H7 (cell line): Measurements from ENCODE around the gene LRRN3. TPM values are rescaled to one million over a fixed set of nuclear protein-coding genes. Genes with fewer than 3 reads are reported as not detected.

ENCODE experiments used
- DNase-seq: peaks from one replicate; pipeline ENCODE4 v3.0.0; 2012
- H3K27me3 ChIP-seq: 2 replicates; pipeline ENCODE4 v1.6.0; 2011; ENCODE audit warnings: mild to moderate bottlenecking, low read length; ENCODE audit not compliant: control insufficient read depth, insufficient read depth
- H3K36me3 ChIP-seq: replicated peaks from 2 replicates; pipeline ENCODE4 v1.5.1; 2011; ENCODE audit warnings: low read length; ENCODE audit not compliant: control insufficient read depth, insufficient read depth
- H3K4me3 ChIP-seq: 2 replicates; pipeline ENCODE4 v1.5.1; 2011; ENCODE audit warnings: low read depth, mild to moderate bottlenecking, control low read depth, low read length, moderate library complexity; ENCODE audit not compliant: insufficient read depth
- total RNA-seq: library from RNA; depleted of rRNA; stranded (reverse); fragments of >200 nt; shearing (Covaris generic); gene quantifications from 2 replicates; pipeline ENCODE4 v1.2.3, GENCODE V29; 2014

Gene LRRN3
- total RNA-seq, 1 experiment from 2014 or later = 0.31 TPM

- DNase-seq = no peak
- Histone ChIP-seq H3K27me3 (no peaks in the 10 kb centered on the region), H3K36me3 (no peaks in the 10 kb centered on the region), H3K4me3 (no peak overlapping the region)
Observed at GRCh38 chr7:111105269-111105668, 14.3 kb downstream of the LRRN3 start.

- H3K27me3 ChIP-seq = no peaks in the 10 kb centered on the region
- DNase-seq = no peak
- H3K36me3 ChIP-seq = no peaks in the 10 kb centered on the region
- H3K4me3 ChIP-seq = no peak overlapping the region
Observed at GRCh38 chr7:111107579-111107978, 16.7 kb downstream of the LRRN3 start.

- Histone ChIP-seq H3K27me3 (no peaks in the 10 kb centered on the region), H3K36me3 (no peaks in the 10 kb centered on the region), H3K4me3 (no peak overlapping the region)
- DNase-seq = no peak
Observed at GRCh38 chr7:111108000-111108399, 17.1 kb downstream of the LRRN3 start.

- no peak for DNase-seq
- Histone ChIP-seq H3K36me3 (no peaks in the 10 kb centered on the region), H3K27me3 (no peaks in the 10 kb centered on the region), H3K4me3 (no peak overlapping the region)
Observed at GRCh38 chr7:111108496-111108895, 17.6 kb downstream of the LRRN3 start.

GRCh38 chr7:111112439-111112838 lies 21.5 kb downstream of the LRRN3 start:
- no peak overlapping the region for H3K4me3 ChIP-seq
- H3K36me3 ChIP-seq = no peaks in the 10 kb centered on the region
- no peaks in the 10 kb centered on the region for H3K27me3 ChIP-seq
- DNase-seq = no peak

- Histone ChIP-seq H3K4me3 (no peak overlapping the region), H3K27me3 (no peaks in the 10 kb centered on the region), H3K36me3 (no peaks in the 10 kb centered on the region)
- DNase-seq = no peak
Observed at GRCh38 chr7:111113263-111114017, 22.5 kb downstream of the LRRN3 start.

- no peaks in the 10 kb centered on the region for H3K36me3 ChIP-seq
Observed at GRCh38 chr7:111115966-111116365, 25.0 kb downstream of the LRRN3 start.

GRCh38 chr7:111126987-111127386 lies 36.1 kb downstream of the LRRN3 start:
- no peak for DNase-seq

More at GRCh38 chr7:111115966-111116365, 25.0 kb downstream of the LRRN3 start:
- Histone ChIP-seq H3K4me3 (no peak overlapping the region), H3K27me3 (no peaks in the 10 kb centered on the region)
- DNase-seq = no peak

GRCh38 chr7:111129435-111129834 lies 38.5 kb downstream of the LRRN3 start:
- H3K4me3 ChIP-seq = no peak overlapping the region
- H3K27me3 ChIP-seq = no peaks in the 10 kb centered on the region
- DNase-seq = no peak
- no peaks in the 10 kb centered on the region for H3K36me3 ChIP-seq

More at GRCh38 chr7:111126987-111127386, 36.1 kb downstream of the LRRN3 start:
- no peaks in the 10 kb centered on the region for H3K27me3 ChIP-seq
- no peak overlapping the region for H3K4me3 ChIP-seq
- no peaks in the 10 kb centered on the region for H3K36me3 ChIP-seq

GRCh38 chr7:111132833-111133232 lies 41.9 kb downstream of the LRRN3 start:
- no peaks in the 10 kb centered on the region for H3K36me3 ChIP-seq
- H3K27me3 ChIP-seq = no peaks in the 10 kb centered on the region
- DNase-seq = no peak
- H3K4me3 ChIP-seq = no peak overlapping the region

- Histone ChIP-seq H3K4me3 (no peak overlapping the region), H3K36me3 (no peaks in the 10 kb centered on the region), H3K27me3 (no peaks in the 10 kb centered on the region)
- DNase-seq = no peak
Observed at GRCh38 chr7:111137296-111138192, 46.6 kb downstream of the LRRN3 start.

GRCh38 chr7:111138193-111138569 lies 47.3 kb downstream of the LRRN3 start:
- DNase-seq = no peak
- Histone ChIP-seq H3K4me3 (no peak overlapping the region), H3K36me3 (no peaks in the 10 kb centered on the region), H3K27me3 (no peaks in the 10 kb centered on the region)

- DNase-seq = no peak
- H3K27me3 ChIP-seq = no peaks in the 10 kb centered on the region
- no peak overlapping the region for H3K4me3 ChIP-seq
- no peaks in the 10 kb centered on the region for H3K36me3 ChIP-seq
Observed at GRCh38 chr7:111138586-111138985, 47.7 kb downstream of the LRRN3 start.

- H3K27me3 ChIP-seq = no peaks in the 10 kb centered on the region
- no peak overlapping the region for H3K4me3 ChIP-seq
- H3K36me3 ChIP-seq = no peaks in the 10 kb centered on the region
- no peak for DNase-seq
Observed at GRCh38 chr7:111140091-111140865, 49.4 kb downstream of the LRRN3 start.
